HL-60 (cell line): ENCODE results near the gene F8.

Source experiments
- CTCF ChIP-seq: IDR thresholded peaks from one replicate; pipeline ENCODE4 v1.5.1; 2011; ENCODE audit warnings: low read length, control low read depth, inconsistent platforms; ENCODE audit not compliant: insufficient read depth
- POLR2AphosphoS5 ChIP-seq: IDR thresholded peaks from 2 replicates; pipeline ENCODE4 v1.6.1; 2012; ENCODE audit warnings: low read depth

DNA sequence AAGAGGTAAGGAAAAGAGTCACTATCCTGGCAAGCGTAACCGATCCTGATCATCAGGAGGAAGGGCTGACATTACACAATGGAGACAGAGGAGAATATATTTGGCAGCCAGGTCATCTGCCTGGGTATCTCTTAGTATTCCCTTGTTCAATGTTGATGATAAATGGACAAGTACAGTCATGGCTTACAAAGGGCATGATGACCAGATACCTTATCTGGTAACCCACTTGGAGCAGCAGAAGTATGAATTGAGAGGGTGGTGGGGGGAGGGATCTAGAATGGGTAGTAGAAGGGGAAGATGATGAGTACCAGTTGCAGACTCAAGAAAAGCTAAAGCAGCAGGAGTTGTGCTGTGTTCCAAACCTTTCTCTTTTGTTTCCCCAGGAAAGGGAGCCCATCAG, 17.3 kb downstream of the F8 start:
- TF ChIP-seq POLR2AphosphoS5 (no peak), CTCF (no peak)
